Mucosa of stomach (tissue), 1 donor: ENCODE results near the gene PARK7.

Experiments
- H3K27me3 ChIP-seq: one replicate; pipeline ENCODE4 v1.7.0; 2013; ENCODE audit warnings: mild to moderate bottlenecking, low read length; ENCODE audit not compliant: control insufficient read depth, insufficient read depth
- H3K36me3 ChIP-seq: one replicate; pipeline ENCODE4 v1.7.0; 2013; ENCODE audit warnings: low read length; ENCODE audit not compliant: control insufficient read depth, insufficient read depth
- H3K4me1 ChIP-seq: one replicate; pipeline ENCODE4 v1.7.0; 2013; ENCODE audit warnings: mild to moderate bottlenecking, low read length; ENCODE audit not compliant: control insufficient read depth, insufficient read depth
- H3K4me3 ChIP-seq: one replicate; pipeline ENCODE4 v1.7.0; 2013; ENCODE audit warnings: low read length
- H3K9ac ChIP-seq: one replicate; pipeline ENCODE4 v1.7.0; 2013; ENCODE audit warnings: mild to moderate bottlenecking, low read length, moderate library complexity
- H3K9me3 ChIP-seq: one replicate; pipeline ENCODE4 v1.7.0; 2013; ENCODE audit warnings: mild to moderate bottlenecking, low read length, moderate library complexity; ENCODE audit not compliant: control insufficient read depth
- donor health status: Pancreatic carcinoma.

PARK7 gene

GRCh38 chr1:7991504-7992440 lies 30.3 kb downstream of the PARK7 start:
- Histone ChIP-seq H3K4me3 (no peak overlapping the region), H3K4me1 (no peaks in the 10 kb centered on the region), H3K36me3 (no peaks in the 10 kb centered on the region), H3K9me3 (no peaks in the 10 kb centered on the region), H3K27me3 (no peaks in the 10 kb centered on the region), H3K9ac (no peak overlapping the region)

GRCh38 chr1:7992885-7993284 lies 31.4 kb downstream of the PARK7 start:
- H3K9me3 ChIP-seq = no peaks in the 10 kb centered on the region
- H3K36me3 ChIP-seq = no peaks in the 10 kb centered on the region
- no peaks in the 10 kb centered on the region for H3K27me3 ChIP-seq
- no peaks in the 10 kb centered on the region for H3K4me1 ChIP-seq
- no peak overlapping the region for H3K4me3 ChIP-seq
- no peak overlapping the region for H3K9ac ChIP-seq

- Histone ChIP-seq H3K9me3 (no peaks in the 10 kb centered on the region), H3K4me1 (no peaks in the 10 kb centered on the region), H3K36me3 (no peaks in the 10 kb centered on the region), H3K4me3 (no peak overlapping the region), H3K9ac (no peak overlapping the region), H3K27me3 (no peaks in the 10 kb centered on the region)
Observed at GRCh38 chr1:7993593-7994479, 32.3 kb downstream of the PARK7 start.

- no peaks in the 10 kb centered on the region for H3K4me1 ChIP-seq
- H3K4me3 ChIP-seq = no peak overlapping the region
- H3K36me3 ChIP-seq = no peaks in the 10 kb centered on the region
- no peak overlapping the region for H3K9ac ChIP-seq
- H3K27me3 ChIP-seq = no peaks in the 10 kb centered on the region
- no peaks in the 10 kb centered on the region for H3K9me3 ChIP-seq
Observed at GRCh38 chr1:7994827-7995226, 33.3 kb downstream of the PARK7 start.

- no peaks in the 10 kb centered on the region for H3K9me3 ChIP-seq
- no peaks in the 10 kb centered on the region for H3K36me3 ChIP-seq
- H3K27me3 ChIP-seq = no peaks in the 10 kb centered on the region
- no peaks in the 10 kb centered on the region for H3K4me1 ChIP-seq
- no peak overlapping the region for H3K9ac ChIP-seq
- H3K4me3 ChIP-seq = no peak overlapping the region
Observed at GRCh38 chr1:7995437-7995836, 33.9 kb downstream of the PARK7 start.

- no peaks in the 10 kb centered on the region for H3K36me3 ChIP-seq
- no peaks in the 10 kb centered on the region for H3K9me3 ChIP-seq
- no peaks in the 10 kb centered on the region for H3K27me3 ChIP-seq
- no peak overlapping the region for H3K4me3 ChIP-seq
- H3K4me1 ChIP-seq = peaks cover 33% of the 10 kb centered on the region
- H3K9ac ChIP-seq = no peak overlapping the region
Observed at GRCh38 chr1:8002329-8002910, 40.9 kb downstream of the PARK7 start.

- Histone ChIP-seq H3K36me3 (no peaks in the 10 kb centered on the region), H3K27me3 (no peaks in the 10 kb centered on the region), H3K9me3 (no peaks in the 10 kb centered on the region), H3K9ac (no peak overlapping the region), H3K4me1 (peaks cover 33% of the 10 kb centered on the region), H3K4me3 (no peak overlapping the region)
Observed at GRCh38 chr1:8002921-8003320, 41.4 kb downstream of the PARK7 start.

- Histone ChIP-seq H3K9me3 (no peaks in the 10 kb centered on the region), H3K36me3 (no peaks in the 10 kb centered on the region), H3K27me3 (no peaks in the 10 kb centered on the region), H3K4me1 (peaks cover 33% of the 10 kb centered on the region), H3K9ac (no peak overlapping the region), H3K4me3 (no peak overlapping the region)
Observed at GRCh38 chr1:8003438-8004112, 42.1 kb downstream of the PARK7 start.

GRCh38 chr1:8004113-8004802 lies 42.7 kb downstream of the PARK7 start:
- Histone ChIP-seq H3K36me3 (no peaks in the 10 kb centered on the region), H3K9me3 (no peaks in the 10 kb centered on the region), H3K4me1 (peaks cover 33% of the 10 kb centered on the region), H3K4me3 (no peak overlapping the region), H3K9ac (no peak overlapping the region), H3K27me3 (no peaks in the 10 kb centered on the region)

- Histone ChIP-seq H3K4me3 (no peak overlapping the region), H3K9me3 (no peaks in the 10 kb centered on the region), H3K4me1 (peaks cover 33% of the 10 kb centered on the region), H3K9ac (no peak overlapping the region), H3K36me3 (no peaks in the 10 kb centered on the region), H3K27me3 (no peaks in the 10 kb centered on the region)
Observed at GRCh38 chr1:8004803-8005573, 43.5 kb downstream of the PARK7 start.
